H7 (cell line): Measurements from ENCODE around the gene FRY. TPM values are rescaled to one million over a fixed set of nuclear protein-coding genes. Genes with fewer than 3 reads are reported as not detected.

Experiments used
- DNase-seq: peaks from one replicate; pipeline ENCODE4 v3.0.0; 2012
- H3K27me3 ChIP-seq: 2 replicates; pipeline ENCODE4 v1.6.0; 2011; ENCODE audit warnings: mild to moderate bottlenecking, low read length; ENCODE audit not compliant: control insufficient read depth, insufficient read depth
- H3K36me3 ChIP-seq: replicated peaks from 2 replicates; pipeline ENCODE4 v1.5.1; 2011; ENCODE audit warnings: low read length; ENCODE audit not compliant: control insufficient read depth, insufficient read depth
- H3K4me3 ChIP-seq: 2 replicates; pipeline ENCODE4 v1.5.1; 2011; ENCODE audit warnings: low read depth, mild to moderate bottlenecking, control low read depth, low read length, moderate library complexity; ENCODE audit not compliant: insufficient read depth
- total RNA-seq: library from RNA; depleted of rRNA; stranded (reverse); fragments of >200 nt; shearing (Covaris generic); gene quantifications from 2 replicates; pipeline ENCODE4 v1.2.3, GENCODE V29; 2014

FRY gene
- total RNA-seq, 1 experiment from 2014 or later: 0.35 TPM

DNA sequence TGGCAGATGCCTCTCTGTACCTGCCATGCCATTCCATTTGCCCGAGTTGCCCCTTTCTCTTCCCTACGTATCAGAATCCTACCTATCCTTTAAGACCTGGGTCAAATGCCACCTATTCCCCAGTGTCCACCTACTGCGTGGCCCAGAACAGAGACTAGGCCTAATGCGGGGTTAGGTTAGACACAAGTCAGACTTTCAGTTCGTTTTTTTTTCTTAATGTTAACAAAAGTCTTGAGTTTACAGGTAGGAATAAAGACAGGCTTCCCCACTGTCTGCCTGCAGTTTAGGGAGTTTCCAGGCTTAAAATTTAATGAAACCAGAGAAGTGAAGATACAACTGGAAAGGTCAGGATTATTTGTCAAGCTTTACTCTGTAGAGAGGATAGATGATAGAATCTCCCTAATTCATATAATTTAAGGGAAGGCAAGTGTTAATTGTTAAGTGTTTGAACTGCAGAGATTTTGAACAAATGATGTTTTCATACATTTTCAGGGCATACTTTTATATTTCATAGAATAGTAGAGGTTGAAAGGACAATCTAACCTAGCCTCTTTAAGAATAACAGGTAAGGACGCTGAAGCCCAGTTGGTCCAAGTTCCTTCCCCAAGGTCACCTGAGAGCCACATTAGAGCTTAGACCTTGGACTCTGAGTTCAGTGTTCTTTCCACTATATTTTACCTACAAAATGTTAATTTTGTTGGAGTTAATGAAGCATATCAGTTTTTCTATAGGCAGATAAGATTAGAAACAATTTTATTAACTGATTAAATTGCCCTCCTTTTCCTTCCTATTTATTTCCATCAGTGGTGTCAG is 35.8 kb downstream of the FRY start:
- DNase-seq: no peak
- no peak overlapping the region for H3K4me3 ChIP-seq
- no peaks in the 10 kb centered on the region for H3K36me3 ChIP-seq
- H3K27me3 ChIP-seq: no peaks in the 10 kb centered on the region

DNA sequence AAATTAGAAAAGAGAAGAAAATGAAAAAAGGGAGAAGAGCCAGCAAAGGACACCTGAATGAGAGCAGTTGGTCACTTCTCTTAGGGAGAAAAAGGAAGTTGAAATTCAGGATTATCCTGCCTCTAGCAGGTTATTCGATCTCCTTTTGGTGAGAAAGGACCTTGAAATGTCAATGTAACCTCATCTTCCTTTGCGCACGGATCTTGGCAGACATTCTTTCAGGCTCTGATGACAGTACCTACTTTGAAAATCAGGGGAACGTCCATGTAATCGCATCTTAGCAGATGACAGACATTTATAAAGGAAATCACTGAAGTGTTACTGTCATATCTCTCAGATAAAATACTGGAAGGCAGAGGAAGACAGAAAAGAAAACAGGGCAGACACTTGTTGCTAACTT is 36.7 kb downstream of the FRY start:
- Histone ChIP-seq H3K4me3 (no peak overlapping the region), H3K27me3 (no peaks in the 10 kb centered on the region), H3K36me3 (no peaks in the 10 kb centered on the region)
- no peak for DNase-seq

DNA sequence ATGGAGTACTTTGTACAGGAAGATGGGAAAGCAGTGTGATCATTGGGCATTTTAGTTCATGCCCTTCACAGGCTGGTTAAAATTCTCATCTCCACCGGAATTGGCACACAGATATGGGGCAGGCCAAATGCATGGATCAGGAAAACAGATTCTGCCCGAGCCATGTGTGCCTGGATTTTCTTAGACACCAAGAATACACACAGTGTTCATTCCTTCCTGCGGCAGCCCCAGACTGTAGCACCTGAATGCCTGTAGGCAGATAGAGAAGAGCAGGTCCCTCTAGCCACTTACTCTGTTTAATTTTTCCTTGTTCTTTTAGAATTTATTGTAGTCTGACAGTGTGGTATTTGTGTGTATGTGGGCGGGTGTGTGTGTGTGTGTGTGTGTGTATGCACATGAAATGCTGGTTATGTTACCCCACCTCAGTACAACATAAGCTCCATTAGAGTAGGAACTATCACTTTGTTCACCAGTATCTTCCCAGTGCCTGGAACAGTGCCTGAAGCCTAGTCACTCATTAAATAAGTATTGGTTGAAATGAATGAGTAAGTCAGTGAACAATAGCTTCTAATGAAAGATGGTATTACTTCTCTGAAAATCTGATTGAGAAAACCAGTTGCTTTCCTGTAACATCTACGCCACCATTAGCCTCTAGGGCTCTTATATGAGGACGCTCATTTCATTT is 41.7 kb downstream of the FRY start:
- DNase-seq: no peak
- Histone ChIP-seq H3K36me3 (no peaks in the 10 kb centered on the region), H3K4me3 (no peak overlapping the region), H3K27me3 (no peaks in the 10 kb centered on the region)

DNA sequence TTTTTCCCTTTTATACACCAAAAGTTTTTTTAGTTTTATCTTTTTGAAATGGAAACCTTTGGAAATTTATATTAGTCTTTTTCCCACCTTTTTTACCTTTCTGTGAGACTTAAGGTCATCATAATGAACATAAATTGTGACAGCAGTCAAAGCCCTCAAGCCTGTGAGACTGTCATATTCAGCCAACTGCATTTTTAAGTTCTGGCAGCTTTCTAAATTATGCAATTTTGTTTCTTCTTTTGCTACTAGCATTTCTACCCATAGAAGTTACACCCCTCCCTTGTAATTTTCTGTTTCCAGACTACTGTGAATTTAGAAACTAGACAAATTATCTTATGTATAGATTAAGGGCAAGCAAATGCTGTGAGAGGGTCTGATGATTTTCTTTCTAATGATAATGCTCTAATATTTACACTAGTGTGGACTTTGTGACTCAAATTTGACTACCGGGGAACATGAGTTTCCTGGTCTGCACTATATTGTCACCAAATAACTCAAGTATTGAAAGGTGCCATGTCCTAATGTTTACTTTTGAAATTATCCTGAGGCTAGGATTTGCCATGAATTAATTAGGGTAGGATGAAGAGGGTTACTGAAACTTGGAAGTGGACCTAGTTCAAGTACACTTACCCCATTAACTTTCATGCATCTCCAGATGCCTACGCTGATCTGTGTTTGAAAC is 43.7 kb downstream of the FRY start:
- no peak for DNase-seq
- H3K4me3 ChIP-seq: no peak overlapping the region
- no peaks in the 10 kb centered on the region for H3K27me3 ChIP-seq
- H3K36me3 ChIP-seq: no peaks in the 10 kb centered on the region

DNA sequence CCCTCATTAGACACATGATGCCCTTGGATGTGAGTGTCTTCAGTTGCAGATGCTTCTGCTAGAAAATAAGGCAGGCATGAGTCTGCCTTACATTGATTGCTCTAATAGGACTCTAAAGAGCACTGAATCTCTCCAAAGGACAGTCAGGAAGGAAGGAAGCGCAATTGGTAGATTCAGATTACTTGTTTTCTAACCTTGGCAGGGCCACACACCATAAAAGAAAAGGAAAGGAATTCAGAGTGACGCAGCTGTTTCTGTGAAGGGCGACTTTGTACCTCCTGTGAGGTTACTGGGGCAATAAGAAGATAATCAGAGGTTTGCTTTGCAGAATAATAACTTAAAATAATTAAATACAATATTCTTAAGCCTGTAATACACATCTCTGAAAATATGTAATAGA is 48.0 kb downstream of the FRY start:
- no peak overlapping the region for H3K4me3 ChIP-seq
- no peak for DNase-seq
- H3K36me3 ChIP-seq: no peaks in the 10 kb centered on the region
- H3K27me3 ChIP-seq: no peaks in the 10 kb centered on the region

DNA sequence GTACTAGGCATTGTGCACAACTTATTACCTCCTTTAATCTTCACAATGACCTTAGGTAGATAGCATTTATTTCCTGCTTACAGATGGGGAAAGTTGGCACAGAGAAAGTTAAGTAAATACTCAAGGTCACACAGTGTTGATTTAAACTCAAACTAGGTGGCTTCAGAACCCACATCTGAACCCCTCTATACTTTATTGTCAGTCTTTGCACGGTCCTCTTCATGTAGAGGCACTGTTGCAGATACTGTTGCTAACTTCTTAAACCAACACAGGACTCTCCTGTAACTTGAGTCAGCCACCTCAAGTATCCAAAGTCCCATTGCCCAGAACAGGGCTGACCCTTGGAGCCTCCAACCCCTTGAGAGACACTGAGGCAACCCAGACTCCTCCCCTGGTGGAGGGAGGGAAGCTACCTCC is 48.8 kb downstream of the FRY start:
- Histone ChIP-seq H3K4me3 (no peak overlapping the region), H3K36me3 (no peaks in the 10 kb centered on the region), H3K27me3 (no peaks in the 10 kb centered on the region)
- no peak for DNase-seq

DNA sequence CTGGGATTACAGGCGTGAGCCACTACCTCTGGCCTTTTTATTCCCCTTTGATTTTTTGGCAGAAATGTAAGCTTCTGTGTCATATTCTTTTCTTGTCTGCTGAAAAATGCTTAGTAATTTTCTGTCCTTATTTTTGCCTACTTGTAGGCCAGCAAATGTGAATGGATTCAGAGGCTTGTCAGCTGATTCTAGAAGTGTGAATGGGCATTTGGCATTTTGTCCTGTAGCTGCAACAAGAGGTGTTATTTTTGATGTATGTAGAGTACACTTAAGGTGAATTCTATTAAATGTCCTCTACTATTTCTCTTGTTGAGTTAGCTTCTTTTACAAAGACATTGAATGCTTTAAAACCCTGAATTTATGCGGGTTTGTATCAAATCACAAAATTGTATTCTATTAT is 50.0 kb downstream of the FRY start:
- no peak for DNase-seq

DNA sequence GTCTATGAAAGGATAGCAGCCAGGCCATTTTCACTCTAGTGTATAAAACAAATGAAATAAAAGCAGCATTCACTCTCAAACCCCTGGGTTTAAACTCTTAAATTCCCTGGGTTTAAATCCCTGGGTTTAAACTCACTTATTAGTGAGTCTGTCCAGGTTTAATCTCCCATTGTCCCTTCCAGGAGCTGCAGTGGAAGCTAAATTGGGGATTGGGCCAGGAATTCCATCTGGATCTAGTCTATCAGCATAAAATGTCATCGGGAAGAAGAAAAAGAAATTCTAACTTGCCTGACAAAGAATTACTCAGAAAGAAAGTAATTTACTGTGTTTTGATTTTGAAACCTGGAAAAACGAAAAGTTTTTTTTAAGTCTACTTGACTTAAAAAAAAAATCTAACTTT is 54.8 kb downstream of the FRY start:
- no peak overlapping the region for H3K4me3 ChIP-seq
- no peaks in the 10 kb centered on the region for H3K36me3 ChIP-seq
- H3K27me3 ChIP-seq: no peaks in the 10 kb centered on the region
- DNase-seq: no peak

More for the DNA sequence above, 50.0 kb downstream of the FRY start:
- no peaks in the 10 kb centered on the region for H3K27me3 ChIP-seq
- no peak overlapping the region for H3K4me3 ChIP-seq
- no peaks in the 10 kb centered on the region for H3K36me3 ChIP-seq

DNA sequence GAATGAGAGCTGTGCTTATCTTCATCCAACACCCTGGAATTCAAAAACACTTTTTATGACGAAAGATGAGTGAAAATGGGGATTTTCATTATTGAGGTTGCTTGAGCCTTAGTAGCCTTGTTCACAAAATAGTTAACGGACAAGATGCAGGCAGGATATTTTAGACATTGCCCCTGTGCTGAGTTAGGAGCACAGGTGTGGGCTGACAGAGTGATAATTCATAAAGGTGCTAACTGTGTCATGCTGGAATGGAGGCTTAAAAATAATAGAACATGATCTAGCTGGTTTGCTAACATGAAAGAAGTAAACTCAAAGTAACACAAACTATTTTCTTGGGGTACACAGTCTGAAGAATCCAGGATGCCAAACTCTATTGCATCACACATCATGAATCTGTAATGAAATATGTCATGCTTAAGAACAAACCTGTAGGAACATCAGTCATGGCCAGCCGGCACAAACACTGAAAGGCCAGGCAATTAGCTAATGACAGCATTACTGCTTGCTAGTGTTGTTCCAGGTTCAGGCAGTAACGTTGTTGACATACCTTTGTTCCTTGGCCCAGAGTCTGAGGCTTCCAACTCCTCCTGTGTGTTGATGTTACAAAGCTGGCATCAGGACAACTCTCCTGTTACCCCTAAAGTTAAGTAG is 55.3 kb downstream of the FRY start:
- H3K27me3 ChIP-seq: no peaks in the 10 kb centered on the region
- H3K36me3 ChIP-seq: no peaks in the 10 kb centered on the region
- no peak for DNase-seq
- H3K4me3 ChIP-seq: no peak overlapping the region

DNA sequence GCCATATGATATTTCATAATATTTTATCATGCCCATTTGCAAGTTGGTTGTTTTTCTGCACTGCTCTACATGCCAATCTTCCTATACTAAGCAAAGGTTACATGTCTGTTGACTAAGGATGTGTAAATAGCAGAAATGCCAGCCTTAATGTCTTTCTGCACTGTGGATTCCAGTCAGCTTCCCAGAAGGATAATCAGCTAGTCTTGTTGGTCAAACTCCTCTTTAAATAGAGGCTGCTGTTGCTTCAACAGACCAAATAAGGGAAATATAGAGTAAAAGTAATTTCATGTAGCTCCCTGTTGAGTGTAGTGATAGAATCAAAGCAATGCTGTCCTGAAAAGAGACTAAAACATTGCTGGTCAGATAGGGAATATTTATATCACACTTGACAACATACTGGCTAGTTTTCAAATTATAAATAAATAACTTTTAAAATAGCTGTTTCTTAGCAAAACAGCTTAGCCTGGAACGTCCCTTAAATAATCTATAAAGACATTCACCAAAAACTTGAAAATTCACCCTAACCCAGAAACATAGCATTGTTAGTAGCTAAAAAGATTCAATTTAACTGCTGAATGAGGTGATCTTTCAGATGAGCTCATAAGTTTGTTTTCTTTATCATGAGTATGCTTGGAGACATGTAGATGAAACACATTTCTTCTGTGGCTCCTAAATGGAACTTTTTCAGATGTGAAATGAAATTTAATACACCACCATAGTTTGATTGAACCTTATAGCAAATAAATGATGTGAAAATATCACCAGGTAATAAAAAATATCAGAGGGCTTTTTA is 56.6 kb downstream of the FRY start:
- Histone ChIP-seq H3K36me3 (no peaks in the 10 kb centered on the region), H3K27me3 (no peaks in the 10 kb centered on the region), H3K4me3 (no peak overlapping the region)
- DNase-seq: no peak

DNA sequence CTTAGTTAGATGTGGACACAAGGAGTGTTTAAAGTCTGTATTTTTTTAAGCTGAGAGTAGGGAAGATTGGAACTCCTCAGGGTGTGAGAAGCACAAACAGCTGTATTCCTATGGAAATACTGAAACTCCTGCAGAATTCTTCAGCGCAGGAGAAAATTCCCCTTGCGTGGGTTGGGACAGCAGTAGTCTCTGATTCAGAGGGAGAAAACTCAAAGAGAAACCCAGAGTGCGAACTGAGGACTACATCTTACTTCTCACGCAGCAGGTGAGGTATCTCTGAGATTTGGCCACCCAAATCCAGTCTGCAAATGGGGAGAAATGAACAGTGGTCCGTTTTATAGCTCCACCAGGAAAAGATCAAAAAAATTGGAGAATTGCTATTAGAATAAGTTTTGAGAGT is 60.9 kb downstream of the FRY start:
- H3K4me3 ChIP-seq: no peak overlapping the region
- DNase-seq: no peak
- H3K27me3 ChIP-seq: no peaks in the 10 kb centered on the region

DNA sequence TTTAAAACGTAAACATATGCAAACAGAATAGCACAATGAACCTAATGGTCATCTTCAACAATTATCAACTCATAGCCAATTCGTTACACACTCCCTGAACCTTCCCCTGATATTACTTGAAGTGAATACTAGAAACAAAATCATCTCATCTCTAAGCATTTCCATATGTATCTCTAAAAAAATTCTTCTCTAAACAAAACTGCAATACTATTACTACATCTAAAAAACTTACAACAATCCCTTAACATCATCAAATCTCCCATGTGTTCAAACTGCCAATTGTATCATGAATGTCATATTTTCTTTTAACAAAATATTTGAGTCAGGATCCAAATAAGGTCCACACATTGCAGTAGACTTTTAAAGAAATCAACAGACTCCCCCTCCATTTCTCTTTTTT is 61.4 kb downstream of the FRY start:
- DNase-seq: no peak

More for the DNA sequence above, 60.9 kb downstream of the FRY start:
- no peaks in the 10 kb centered on the region for H3K36me3 ChIP-seq

DNA sequence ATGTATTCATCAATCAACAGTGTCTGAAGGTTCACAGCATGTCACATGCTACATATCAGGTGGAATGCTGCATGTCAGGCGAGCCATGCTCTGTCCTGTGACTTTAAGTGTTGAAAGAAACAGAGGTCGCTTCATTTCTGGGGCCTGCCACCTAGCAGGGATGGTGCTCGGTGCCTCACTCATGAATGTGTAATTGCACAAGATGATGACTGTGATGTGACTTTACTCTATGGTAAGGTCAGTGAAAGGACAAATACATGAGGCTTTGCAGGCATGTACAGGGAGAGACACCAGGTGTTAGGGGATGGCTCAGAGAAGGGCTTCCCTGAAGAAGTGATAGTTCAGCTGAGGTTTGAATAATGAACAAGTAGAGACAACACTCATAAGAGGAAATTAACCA is 66.7 kb downstream of the FRY start:
- DNase-seq: no peak
- Histone ChIP-seq H3K4me3 (no peak overlapping the region), H3K36me3 (no peaks in the 10 kb centered on the region)

More for the DNA sequence above, 61.4 kb downstream of the FRY start:
- H3K27me3 ChIP-seq: no peaks in the 10 kb centered on the region
- no peak overlapping the region for H3K4me3 ChIP-seq
- no peaks in the 10 kb centered on the region for H3K36me3 ChIP-seq

More for the DNA sequence above, 66.7 kb downstream of the FRY start:
- H3K27me3 ChIP-seq: no peaks in the 10 kb centered on the region
